Superior temporal gyrus (tissue), 1 donor: Measurements from ENCODE around the gene SYK.
A peak's percentile ranks its signal among the peaks of the same experiment; 100 is the strongest.

Source experiments
- DNase-seq: peaks from one replicate; pipeline ENCODE4 v3.0.0-alpha.2; 2016; ENCODE audit errors: extremely low spot score

The SYK gene

GRCh38 chr9:90906316-90907055 is 104.9 kb downstream of the SYK start:
- DNase-seq, result no peak

DNA sequence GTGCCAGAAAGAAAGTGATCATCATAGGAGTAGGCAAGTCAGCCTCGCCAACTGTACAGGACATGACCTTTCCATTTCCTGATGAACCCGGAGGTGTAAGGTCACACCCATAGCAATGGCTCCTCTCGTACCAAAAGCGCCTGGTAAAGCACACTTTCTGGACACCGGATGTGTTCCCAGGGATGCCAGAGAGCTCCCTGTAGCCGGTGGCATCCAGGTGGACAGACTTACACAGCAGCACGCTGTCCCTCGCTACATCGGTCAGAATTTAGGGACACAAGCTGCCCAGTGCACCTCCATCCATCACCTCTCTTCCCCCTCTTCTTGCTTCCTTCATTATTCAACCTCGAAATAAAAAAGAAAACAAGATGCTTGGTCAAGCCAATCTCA is 105.4 kb downstream of the SYK start:
- no peak for DNase-seq

DNA sequence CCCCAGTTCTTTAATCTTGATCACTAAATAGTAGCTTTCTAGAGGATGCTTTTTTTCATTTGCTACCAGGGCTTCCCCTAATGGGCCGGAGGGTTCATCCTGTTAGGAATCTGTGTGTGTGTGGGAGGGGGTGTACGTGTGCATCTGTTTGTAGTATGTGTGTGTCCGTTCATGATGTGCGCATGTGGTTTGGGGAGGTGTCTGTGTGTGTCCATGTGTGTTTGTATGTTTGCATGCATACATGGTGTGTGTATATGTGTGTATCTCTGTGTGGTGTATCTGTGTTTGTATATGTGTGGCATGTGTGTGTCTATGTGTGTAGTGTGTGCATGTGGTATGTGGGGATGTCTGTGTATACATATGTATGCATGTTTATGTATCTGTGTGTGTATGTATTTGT is 106.2 kb downstream of the SYK start:
- DNase-seq, result no peak

GRCh38 chr9:90909225-90909624 is 107.6 kb downstream of the SYK start:
- no peak for DNase-seq

DNA sequence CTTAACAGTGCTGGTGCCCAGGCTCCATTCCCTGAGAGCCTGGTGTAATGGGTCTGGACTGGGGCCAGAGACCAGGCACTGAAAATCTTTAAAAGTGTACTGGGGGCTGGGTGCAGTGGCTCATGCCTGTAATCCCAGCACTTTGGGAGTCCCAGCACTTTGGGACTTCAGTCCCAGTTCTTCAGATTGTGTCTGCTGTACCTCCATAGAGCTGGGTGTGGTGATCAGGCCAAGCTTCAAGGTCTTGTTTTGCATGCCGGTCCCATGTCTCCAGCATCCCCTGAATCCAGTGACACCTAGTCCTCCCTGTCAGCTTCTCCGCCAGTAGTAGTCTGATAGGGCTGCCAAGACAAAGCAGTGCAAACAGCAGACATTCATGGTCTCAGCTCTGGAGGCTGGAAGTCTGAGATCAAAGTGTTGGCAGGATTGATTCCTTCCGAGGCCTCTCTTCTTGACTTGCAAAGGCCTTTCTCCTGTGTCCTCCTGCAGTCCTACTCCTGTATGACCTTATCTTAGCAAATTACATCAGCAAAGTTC is 108.2 kb downstream of the SYK start:
- DNase-seq, result no peak

- no peak for DNase-seq
Measured at GRCh38 chr9:90914196-90914595, 112.6 kb downstream of the SYK start.

DNA sequence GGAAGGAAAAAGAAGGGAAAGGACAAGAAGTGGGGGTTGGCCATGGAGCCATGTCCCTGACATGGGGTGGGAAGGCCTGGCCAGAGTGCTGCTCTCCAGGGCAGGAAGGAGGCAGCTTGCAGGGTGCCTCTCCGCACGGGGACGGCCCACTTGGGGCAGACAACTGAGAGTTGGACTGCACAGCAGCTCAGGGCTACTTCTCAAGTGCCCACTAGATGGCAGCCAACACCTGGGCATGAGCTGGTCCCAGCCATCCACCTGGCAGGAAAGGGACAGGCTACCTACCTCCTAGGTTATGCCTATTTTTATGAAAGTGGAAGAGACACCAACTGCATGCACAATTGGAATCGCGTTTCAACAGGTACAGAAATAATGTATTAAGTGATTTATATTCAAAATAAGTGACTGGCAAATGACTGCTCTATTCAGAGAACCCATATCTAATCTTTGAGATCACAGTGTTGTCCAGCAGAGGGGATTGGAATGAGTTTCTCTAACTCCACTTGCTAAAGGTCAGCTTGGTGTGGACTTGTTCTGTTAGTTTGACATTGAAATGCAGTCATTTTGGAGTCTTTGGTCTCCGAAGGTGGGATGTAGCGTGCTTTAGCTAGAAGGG is 113.4 kb downstream of the SYK start:
- peak; percentile 86 for DNase-seq

DNA sequence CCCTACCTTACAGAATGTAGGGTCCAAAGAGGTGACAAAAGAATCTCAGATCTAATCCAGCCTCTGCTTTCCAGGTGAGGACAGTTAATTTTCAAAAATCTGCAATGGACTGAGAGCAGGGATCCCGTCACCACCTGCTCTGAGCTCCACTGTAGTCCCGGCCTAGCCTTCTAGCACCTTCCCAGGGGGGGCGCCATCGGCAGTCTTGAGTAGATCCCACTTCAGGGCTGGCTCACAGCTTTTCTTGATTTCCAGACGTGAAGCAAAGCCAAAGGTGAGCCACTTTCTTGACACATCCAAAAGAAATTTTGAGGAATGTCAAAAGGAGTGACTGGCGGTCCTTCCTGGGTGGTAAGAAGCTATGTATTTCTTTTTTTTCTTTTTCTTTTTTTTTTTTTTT is 114.1 kb downstream of the SYK start:
- no peak for DNase-seq

DNA sequence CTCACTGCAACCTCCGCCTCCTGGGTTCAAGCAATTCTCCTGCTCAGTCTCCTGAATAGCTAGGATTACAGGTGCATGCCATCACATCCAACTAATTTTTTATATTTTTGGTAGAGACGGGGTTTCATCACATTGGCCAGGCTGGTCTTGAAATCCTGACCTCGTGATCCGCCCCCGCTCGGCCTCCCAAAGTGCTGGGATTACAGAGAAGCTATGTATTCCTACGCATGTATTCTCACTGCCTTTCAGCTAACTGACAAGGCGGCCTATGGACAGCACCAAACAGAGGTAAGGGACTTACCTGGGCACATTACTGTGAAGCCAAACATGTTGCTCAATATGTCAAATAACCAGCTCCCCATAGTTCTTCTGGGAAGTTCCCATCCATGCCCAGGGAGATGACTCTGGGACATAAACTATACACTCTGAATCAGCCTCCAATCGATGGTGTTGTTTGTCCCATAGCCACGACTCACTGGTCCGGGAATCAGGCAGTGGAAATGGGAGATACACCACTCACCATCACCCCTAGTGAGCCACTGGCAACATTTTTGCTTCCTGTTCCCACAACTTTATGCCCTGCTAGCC is 114.6 kb downstream of the SYK start:
- no peak for DNase-seq

DNA sequence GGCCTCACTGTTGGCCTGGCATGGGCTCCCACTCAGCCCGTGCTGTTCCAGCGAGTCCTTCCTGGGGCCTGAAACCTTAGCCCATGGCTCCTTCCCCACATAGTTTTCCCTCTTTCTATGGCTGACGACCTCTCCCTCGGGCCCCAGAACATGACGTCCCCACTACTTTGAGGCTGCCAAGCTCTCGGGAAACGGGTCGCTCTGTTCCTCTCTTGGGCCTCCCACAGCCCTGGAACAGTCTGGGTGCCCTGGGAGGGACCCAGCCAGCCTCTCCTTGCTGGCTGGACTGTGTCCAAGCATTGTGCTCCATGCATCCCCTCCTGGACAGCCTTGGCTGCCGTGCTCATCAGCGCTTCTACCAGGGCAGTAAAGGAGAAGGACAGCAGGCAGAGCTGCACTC is 118.3 kb downstream of the SYK start:
- no peak for DNase-seq

DNA sequence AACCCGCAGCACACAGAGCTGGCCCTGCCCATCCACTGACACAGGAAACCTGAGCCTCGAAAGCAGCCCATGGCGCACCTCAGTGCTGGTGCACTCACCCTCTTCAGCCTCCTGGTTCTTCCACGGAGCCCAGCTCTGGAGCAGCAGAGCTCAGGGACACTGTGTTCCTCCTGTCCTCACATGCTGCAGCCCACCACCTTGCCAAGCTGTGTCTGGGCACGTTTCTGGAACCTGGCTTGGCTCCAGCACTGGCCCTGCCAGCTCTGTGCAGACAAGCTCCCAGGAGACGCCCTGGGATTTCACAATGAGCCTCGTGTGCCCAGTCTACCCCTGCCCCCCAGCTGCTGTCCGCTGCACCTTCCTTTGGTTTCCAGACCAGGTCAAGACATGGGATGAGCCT is 119.5 kb downstream of the SYK start:
- DNase-seq, result no peak

DNA sequence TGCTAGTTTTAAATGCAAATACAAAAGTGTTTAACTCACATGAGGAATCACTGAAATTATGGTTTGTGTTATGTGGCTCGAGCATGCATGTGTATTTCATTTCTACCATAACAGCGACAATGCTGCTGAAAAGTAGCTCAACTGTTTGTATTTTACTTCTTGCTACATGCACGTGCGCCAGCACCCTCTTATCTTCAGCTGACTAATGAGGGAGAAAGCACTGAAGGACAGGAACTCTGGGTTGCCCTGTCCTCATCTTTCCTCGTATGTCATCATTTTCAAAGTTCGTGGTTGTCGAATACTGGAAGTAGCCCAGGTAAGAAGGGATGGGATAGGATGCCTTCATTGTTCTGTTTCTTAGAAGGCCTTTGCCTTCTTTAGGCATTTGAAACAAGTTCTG is 120.3 kb downstream of the SYK start:
- no peak for DNase-seq

DNA sequence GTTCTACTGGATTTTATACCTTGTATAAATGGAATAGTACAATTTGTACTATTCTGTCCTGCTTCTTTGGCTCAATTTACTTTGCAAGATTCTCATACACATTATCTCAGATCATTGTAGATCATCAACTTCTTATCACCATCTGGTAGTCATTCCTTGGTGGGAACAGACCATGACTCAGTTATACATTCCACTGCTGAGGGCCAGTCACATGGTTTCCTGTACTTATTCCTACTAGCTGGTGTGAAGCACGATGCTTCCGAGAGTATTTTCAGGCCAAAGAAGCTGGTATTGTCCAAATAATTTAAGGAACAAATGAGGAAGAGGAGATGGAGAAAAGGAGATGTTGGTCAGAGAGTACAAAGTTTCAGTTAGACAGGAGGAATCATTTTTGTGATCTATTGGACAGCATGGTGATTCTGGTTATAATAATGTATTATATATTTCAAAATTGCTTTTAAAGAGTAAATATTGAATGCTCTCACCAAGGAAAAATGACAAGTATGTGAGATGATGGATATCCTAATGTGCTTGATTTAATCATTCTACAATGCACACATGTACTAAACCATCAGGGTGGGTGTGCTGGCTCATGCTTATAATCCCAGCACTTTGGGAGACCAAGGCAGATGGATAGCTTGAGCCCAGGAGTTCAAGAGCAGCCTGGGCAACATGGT is 124.1 kb downstream of the SYK start:
- no peak for DNase-seq

DNA sequence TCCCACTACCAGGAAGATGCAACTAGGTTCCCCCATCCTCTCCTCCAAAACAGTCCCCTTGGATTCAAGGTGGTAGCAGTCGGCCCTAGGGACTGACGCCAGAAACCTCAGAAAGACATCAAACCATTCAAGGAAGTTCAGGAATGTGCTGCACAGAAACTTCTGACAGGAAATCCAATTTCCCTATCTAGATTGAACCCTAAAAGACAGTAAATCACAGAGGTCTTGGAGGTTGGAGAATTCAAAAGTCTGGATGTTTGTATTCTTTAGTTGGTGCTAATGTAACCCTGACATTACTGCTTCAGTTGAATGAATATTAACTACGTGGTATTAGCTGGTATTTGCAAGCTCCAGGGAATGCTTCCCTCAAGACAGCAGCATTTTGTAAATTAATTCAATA is 125.3 kb downstream of the SYK start:
- DNase-seq, result no peak

DNA sequence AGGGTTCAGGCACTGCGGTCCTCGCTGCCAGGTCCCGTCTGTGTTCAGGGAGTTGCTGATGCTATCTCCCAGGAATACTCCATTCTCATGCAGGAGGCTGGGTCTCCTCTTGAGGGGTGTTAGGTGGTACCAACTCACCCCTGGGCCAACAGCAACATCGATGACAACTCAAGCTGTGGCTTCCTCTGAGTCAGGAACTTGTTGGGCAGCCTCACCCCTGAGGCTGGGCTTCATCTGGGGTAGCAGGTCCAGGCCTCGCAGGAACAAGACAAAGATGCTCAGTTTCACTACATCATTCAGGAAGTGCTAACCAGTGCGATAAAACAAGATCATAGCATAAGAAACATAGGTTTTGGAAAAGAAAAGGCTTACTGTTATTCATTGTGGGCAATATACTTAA is 125.9 kb downstream of the SYK start:
- no peak for DNase-seq

GRCh38 chr9:90929626-90930025 is 128.0 kb downstream of the SYK start:
- peak; percentile 24 for DNase-seq

DNA sequence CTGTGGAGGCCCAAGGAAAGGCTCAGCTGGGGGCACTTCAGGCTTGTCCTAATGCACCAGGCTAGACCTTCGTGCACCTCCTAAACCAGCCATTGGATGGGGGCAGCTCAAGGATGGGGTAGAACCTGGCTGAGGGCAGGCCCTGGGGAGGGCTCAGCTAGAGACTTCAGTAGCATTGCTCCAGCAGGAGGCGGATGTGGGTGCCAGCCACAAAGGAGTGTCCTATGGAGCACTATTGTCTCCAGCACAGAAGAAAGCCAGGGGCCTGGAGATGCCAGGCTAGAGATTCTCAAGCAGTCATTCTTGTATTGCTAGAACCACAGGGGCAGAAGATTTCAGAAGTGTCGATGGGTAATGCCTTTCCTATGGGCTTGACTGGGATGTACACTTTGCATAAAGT is 131.8 kb downstream of the SYK start:
- no peak for DNase-seq

- DNase-seq, result no peak
Measured at GRCh38 chr9:90939351-90939750, 137.7 kb downstream of the SYK start.

DNA sequence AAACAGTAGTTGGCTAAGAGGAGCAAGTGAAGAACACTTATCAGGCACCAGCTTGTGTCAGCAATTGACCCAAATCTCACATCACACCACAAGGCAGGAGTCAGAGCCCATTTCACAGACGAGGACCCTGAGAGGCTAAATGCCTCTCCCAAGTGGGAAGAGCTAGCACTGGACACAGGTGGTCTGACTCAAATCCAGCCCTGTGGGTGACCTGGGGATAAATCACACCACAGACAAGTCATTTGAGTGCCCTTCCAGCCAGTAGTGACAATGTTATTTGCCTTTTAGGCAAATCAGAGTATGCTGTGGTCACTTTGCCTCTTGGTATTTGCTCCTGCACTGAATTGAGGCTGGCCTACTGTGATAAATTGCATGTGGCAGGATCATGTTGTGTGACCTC is 138.7 kb downstream of the SYK start:
- no peak for DNase-seq

DNA sequence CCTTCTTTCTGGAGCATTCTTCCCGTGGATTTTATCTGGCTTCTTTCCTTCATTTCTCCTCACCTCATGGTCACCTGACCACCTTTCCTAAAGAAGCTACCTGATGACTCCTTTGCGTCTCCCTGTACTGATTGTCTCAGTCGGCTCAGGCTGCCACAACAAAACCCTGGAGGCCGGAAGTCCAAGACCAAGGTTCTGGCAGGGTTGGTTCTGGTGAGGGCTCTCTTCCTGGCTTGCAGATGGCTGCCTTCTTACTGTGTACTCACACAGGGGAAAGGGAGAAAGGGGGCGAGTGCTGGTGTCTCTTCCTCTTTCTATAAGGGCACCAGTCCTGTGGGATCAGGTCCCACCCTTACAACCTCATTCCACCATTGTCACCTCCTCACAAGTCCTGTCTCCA is 140.0 kb downstream of the SYK start:
- DNase-seq, result no peak

DNA sequence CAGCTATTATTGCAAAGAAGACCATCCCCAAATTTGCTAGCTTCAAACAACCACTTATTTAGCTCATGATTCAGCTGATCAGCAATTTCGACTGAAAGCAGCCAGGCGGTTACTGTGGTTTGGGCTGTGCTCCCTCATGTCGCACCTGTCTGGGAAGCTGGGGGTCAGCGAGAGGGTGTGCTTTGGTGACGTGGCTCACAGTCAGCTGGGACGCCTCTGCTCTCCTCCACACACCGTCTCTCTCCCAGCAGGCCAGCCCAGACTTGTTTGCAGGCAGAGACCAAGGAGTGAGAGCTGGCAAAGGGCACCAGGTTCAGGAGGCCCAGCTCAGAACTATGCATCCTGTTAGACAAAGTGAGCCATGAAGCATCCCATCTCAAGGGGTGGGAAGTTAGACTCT is 140.9 kb downstream of the SYK start:
- DNase-seq, result no peak

GRCh38 chr9:90943341-90943740 is 141.7 kb downstream of the SYK start:
- DNase-seq, result no peak

DNA sequence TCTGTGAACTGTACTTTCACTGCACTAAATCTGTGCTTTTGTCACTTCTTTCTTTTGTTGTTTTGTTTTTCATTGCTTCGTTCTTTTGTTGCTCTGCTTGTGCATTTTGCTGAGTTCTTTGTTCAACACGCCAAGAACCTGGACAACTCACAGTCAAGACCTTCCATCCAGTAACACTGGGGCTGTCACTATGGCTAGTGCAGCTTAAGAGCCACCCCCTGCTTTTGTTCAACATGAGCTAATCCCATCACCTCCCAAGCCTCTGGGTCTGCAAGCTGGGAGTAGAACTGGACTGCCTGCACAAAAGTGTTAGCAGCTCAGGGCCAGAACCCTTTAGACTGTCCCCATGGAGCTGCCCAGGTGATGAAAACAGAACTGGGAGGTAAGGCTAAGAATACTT is 143.7 kb downstream of the SYK start:
- no peak for DNase-seq
